Measurements from ENCODE around the gene RXFP1. TPM values are rescaled to one million over a fixed set of nuclear protein-coding genes. Genes with fewer than 3 reads are reported as not detected.

The RXFP1 gene
- total RNA-seq, 1 experiment from 2014 or later, result not detected

DNA sequence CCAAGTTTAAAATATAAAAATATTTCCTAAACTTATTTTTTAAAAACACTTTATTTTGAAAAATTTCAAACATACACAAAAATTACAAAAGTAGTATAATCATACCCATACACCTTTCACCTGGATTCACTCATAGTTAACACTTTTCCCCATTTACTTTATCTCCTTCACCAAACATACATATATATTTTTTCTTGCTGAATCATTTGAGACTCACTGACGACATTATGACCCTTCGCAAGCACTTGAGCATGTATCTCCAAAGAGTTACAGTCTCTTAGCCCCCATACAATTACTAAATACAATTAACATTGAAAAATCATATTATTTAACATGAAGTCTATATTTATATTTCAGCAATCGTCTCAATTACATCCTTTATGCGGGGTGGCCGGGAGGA is 19.8 kb downstream of the RXFP1 start:
- no TSS peak for BruUV-seq (replicated peaks)
- no peaks in the 10 kb centered on the region for H3K36me3 ChIP-seq (ENCODE audit: insufficient read depth, low read length, poor library complexity, severe bottlenecking)
- DNase-seq (ENCODE audit: low spot score), result no peak

DNA sequence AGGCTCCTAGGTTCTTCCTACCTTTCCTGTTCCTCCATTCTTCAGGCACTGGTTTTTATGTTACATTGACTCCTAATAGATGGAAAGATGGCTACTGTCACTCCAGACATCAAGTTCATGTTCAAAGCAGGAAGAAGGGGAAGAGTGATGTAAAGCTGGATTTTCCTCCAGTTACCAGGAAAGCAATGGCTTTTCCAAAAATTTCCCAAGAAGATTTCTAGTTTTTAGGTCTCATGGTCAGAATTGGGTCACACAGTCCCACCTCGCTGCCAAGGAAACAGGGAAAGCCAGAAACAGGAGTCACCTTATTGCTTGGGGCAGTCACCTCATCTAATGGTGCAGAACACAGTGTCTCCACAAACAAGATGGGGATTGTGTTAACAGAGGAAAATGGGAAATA is 21.5 kb downstream of the RXFP1 start:
- ChIA-PET CTCF (no interaction called here), POLR2A (ENCODE audit: low non-redundant PET) (no interaction called here)
- intact Hi-C loops (cut with micrococcal nuclease; ENCODE audit: unreplicated experiment), result no loop called here
- no peak for TF ChIP-seq EZH2 (IDR thresholded peaks at IDR 0.05; ENCODE audit: borderline replicate concordance, low read depth, low read length, poor library complexity, severe bottlenecking)
- TF ChIP-seq, protein P1, sequence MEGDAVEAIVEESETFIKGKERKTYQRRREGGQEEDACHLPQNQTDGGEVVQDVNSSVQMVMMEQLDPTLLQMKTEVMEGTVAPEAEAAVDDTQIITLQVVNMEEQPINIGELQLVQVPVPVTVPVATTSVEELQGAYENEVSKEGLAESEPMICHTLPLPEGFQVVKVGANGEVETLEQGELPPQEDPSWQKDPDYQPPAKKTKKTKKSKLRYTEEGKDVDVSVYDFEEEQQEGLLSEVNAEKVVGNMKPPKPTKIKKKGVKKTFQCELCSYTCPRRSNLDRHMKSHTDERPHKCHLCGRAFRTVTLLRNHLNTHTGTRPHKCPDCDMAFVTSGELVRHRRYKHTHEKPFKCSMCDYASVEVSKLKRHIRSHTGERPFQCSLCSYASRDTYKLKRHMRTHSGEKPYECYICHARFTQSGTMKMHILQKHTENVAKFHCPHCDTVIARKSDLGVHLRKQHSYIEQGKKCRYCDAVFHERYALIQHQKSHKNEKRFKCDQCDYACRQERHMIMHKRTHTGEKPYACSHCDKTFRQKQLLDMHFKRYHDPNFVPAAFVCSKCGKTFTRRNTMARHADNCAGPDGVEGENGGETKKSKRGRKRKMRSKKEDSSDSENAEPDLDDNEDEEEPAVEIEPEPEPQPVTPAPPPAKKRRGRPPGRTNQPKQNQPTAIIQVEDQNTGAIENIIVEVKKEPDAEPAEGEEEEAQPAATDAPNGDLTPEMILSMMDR (conservative IDR thresholded peaks at IDR 0.05; ENCODE audit: low read depth, low read length), result no peak
- BruUV-seq (replicated peaks), result no TSS peak
- H3K27ac ChIP-seq (ENCODE audit: low read depth, low read length, poor library complexity, severe bottlenecking), result no peak overlapping the region
- H3K4me1 ChIP-seq (ENCODE audit: insufficient read depth, low read length, poor library complexity, severe bottlenecking), result no peaks in the 10 kb centered on the region
- no peaks in the 10 kb centered on the region for H3K27me3 ChIP-seq (replicated peaks; ENCODE audit: insufficient read depth, low read depth, low read length, poor library complexity)
- no peaks in the 10 kb centered on the region for H3K9me3 ChIP-seq (ENCODE audit: low read depth, low read length, poor library complexity, severe bottlenecking)
- DNase-seq (ENCODE audit: low spot score), result no peak
- no peaks in the 10 kb centered on the region for H3K36me3 ChIP-seq (ENCODE audit: insufficient read depth, low read length, poor library complexity, severe bottlenecking)
- H3K4me3 ChIP-seq (ENCODE audit: low read depth, low read length, poor library complexity, severe bottlenecking), result no peak overlapping the region

More for the DNA sequence above, 19.8 kb downstream of the RXFP1 start:
- no peaks in the 10 kb centered on the region for H3K4me1 ChIP-seq (ENCODE audit: insufficient read depth, low read length, poor library complexity, severe bottlenecking)
- CTCF ChIA-PET, result no interaction called here
- intact Hi-C loops (cut with micrococcal nuclease; ENCODE audit: unreplicated experiment), result no loop called here
- H3K4me3 ChIP-seq (ENCODE audit: low read depth, low read length, poor library complexity, severe bottlenecking), result no peak overlapping the region
- no peaks in the 10 kb centered on the region for H3K27me3 ChIP-seq (replicated peaks; ENCODE audit: insufficient read depth, low read depth, low read length, poor library complexity)
- POLR2A ChIA-PET (ENCODE audit: low non-redundant PET), result interaction anchor here (1.1 kb wide), 1 partner anchor 9 kb away, joined by 10 read pairs; no protein-coding TSS in a partner anchor
- no peak for TF ChIP-seq EZH2 (IDR thresholded peaks at IDR 0.05; ENCODE audit: borderline replicate concordance, low read depth, low read length, poor library complexity, severe bottlenecking)
- H3K9me3 ChIP-seq (ENCODE audit: low read depth, low read length, poor library complexity, severe bottlenecking), result no peaks in the 10 kb centered on the region
- no peak overlapping the region for H3K27ac ChIP-seq (ENCODE audit: low read depth, low read length, poor library complexity, severe bottlenecking)

DNA sequence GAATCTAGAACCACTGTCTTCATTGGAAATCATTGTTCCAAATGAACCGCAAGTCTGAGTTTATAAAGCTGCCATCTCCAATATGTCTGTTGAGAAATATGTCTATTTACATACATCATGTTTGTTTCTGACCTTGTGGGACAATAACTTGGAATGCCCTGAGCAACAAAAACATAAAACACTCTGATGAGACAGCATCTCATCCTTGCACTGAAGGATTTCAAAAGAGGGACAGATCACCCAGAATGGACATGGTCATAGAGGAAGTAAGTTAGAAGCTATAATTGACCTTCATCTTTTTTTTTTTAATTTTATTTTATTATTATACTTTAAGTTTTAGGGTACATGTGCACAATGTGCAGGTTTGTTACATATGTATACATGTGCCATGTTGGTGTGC is 22.5 kb downstream of the RXFP1 start:
- no peaks in the 10 kb centered on the region for H3K4me1 ChIP-seq (ENCODE audit: insufficient read depth, low read length, poor library complexity, severe bottlenecking)
- intact Hi-C loops (cut with micrococcal nuclease; ENCODE audit: unreplicated experiment), result no loop called here
- H3K27ac ChIP-seq (ENCODE audit: low read depth, low read length, poor library complexity, severe bottlenecking), result no peak overlapping the region
- H3K4me3 ChIP-seq (ENCODE audit: low read depth, low read length, poor library complexity, severe bottlenecking), result no peak overlapping the region
- ChIA-PET CTCF (no interaction called here), POLR2A (ENCODE audit: low non-redundant PET) (no interaction called here)
- no peak for DNase-seq (ENCODE audit: low spot score)
- H3K27me3 ChIP-seq (replicated peaks; ENCODE audit: insufficient read depth, low read depth, low read length, poor library complexity), result no peaks in the 10 kb centered on the region
- H3K9me3 ChIP-seq (ENCODE audit: low read depth, low read length, poor library complexity, severe bottlenecking), result no peaks in the 10 kb centered on the region
- H3K36me3 ChIP-seq (ENCODE audit: insufficient read depth, low read length, poor library complexity, severe bottlenecking), result no peaks in the 10 kb centered on the region
- no TSS peak for BruUV-seq (replicated peaks)
- no peak for TF ChIP-seq EZH2 (IDR thresholded peaks at IDR 0.05; ENCODE audit: borderline replicate concordance, low read depth, low read length, poor library complexity, severe bottlenecking)
- TF ChIP-seq, protein P1 (conservative IDR thresholded peaks at IDR 0.05; ENCODE audit: low read depth, low read length), result no peak

DNA sequence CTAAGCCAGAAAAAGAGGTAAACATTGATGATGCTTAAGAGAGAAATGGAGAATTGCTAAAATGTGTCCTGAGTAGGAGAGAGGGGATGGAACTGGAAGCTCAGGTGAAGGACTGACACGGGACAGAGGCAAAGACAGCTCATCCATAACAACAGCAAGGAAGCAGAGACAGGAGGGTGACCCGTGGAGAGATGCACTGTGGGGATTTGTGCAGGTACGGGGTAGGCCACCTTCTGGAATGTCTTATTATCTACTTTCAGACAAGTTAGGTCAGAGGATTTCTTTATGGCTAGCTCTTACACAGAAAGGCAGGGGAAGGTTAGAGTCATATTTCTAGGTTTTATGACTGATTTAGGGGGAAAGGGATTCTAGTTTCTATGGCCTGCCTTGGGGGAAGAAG is 31.7 kb downstream of the RXFP1 start:
- H3K36me3 ChIP-seq (ENCODE audit: insufficient read depth, low read length, poor library complexity, severe bottlenecking), result no peaks in the 10 kb centered on the region
- DNase-seq (ENCODE audit: low spot score), result no peak
- intact Hi-C loops (cut with micrococcal nuclease; ENCODE audit: unreplicated experiment), result no loop called here
- peaks cover 4% of the 10 kb centered on the region for H3K27me3 ChIP-seq (replicated peaks; ENCODE audit: insufficient read depth, low read depth, low read length, poor library complexity)
- H3K9me3 ChIP-seq (ENCODE audit: low read depth, low read length, poor library complexity, severe bottlenecking), result no peaks in the 10 kb centered on the region
- H3K4me3 ChIP-seq (ENCODE audit: low read depth, low read length, poor library complexity, severe bottlenecking), result no peak overlapping the region
- no peak for TF ChIP-seq EZH2 (IDR thresholded peaks at IDR 0.05; ENCODE audit: borderline replicate concordance, low read depth, low read length, poor library complexity, severe bottlenecking)
- TF ChIP-seq, protein P1 (conservative IDR thresholded peaks at IDR 0.05; ENCODE audit: low read depth, low read length), result no peak
- no peak overlapping the region for H3K27ac ChIP-seq (ENCODE audit: low read depth, low read length, poor library complexity, severe bottlenecking)
- ChIA-PET POLR2A (ENCODE audit: low non-redundant PET) (no interaction called here), CTCF (no interaction called here)
- no TSS peak for BruUV-seq (replicated peaks)
- no peaks in the 10 kb centered on the region for H3K4me1 ChIP-seq (ENCODE audit: insufficient read depth, low read length, poor library complexity, severe bottlenecking)
